Measurements from ENCODE around the gene HIBADH.

DNA sequence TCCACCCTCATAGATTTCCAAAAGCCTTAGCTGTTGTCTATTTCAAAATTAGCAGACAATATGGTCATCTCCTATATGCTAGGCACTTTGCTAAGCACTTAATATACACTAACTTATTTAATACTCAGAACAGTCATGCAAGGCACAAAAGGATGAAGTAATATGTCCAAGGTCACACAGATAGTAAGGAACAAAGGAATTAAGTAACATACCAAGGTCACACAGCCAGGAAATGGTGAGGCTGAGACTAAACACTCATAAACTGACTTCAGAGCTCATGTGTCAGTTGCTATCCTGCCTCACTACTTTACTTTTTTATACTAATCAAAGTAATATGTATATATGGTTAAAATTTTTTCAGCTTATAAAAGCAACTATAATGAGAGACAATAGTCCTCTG, 23.6 kb upstream of the HIBADH start:
- TF ChIP-seq, protein P1, sequence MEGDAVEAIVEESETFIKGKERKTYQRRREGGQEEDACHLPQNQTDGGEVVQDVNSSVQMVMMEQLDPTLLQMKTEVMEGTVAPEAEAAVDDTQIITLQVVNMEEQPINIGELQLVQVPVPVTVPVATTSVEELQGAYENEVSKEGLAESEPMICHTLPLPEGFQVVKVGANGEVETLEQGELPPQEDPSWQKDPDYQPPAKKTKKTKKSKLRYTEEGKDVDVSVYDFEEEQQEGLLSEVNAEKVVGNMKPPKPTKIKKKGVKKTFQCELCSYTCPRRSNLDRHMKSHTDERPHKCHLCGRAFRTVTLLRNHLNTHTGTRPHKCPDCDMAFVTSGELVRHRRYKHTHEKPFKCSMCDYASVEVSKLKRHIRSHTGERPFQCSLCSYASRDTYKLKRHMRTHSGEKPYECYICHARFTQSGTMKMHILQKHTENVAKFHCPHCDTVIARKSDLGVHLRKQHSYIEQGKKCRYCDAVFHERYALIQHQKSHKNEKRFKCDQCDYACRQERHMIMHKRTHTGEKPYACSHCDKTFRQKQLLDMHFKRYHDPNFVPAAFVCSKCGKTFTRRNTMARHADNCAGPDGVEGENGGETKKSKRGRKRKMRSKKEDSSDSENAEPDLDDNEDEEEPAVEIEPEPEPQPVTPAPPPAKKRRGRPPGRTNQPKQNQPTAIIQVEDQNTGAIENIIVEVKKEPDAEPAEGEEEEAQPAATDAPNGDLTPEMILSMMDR (IDR thresholded peaks at IDR 0.05) = no peak
- no peak for TF ChIP-seq ZFX (IDR thresholded peaks at IDR 0.05; ENCODE audit: borderline replicate concordance)
